ENCODE data around the gene AKR1D1.
"Not testable (repeated sequence)": the region's sequence is repeated elsewhere in the genome, so short reads cannot be mapped to it uniquely, and the experiment has no call there.

Gene AKR1D1

DNA sequence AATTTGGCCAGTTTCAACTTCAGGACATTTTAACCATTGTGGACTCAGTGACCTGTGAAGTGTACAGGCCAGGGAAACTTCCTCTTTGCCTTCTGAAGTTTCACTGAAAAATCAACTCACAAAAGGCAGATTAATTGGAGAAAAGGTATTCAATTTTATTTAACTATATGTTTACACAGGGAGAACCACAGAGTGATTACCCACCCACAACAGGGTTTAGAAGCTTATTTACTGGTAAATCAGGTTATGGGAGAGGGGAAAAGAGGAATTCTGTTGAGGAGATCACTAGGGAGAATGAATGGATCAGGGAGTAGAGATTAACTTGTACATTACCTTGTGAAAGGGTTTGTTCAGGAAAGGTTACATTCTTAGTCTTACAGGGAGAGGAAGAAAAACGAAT lies 1.7 kb upstream of the AKR1D1 start:
- no peak for DNase-seq

DNA sequence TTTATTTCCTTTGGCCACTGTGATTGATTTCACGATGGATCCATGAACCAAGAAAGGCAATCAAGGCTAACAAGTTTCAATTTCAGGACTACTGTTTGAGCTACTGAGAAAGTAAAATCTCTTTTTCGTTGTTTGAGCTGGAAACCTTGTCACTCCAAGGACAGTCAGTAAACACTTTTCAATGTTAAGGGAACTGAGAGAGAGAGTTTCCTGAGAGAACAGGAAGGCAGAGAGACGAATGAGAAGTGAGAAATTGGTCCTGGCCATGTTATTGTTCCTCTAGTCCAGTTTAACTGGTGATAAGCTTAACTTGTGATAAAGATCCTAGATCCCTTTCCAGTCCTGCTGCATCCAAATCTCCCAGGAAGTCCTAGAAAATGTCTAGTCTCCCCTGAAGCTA lies 909 bp upstream of the AKR1D1 start:
- no peak for DNase-seq

DNA sequence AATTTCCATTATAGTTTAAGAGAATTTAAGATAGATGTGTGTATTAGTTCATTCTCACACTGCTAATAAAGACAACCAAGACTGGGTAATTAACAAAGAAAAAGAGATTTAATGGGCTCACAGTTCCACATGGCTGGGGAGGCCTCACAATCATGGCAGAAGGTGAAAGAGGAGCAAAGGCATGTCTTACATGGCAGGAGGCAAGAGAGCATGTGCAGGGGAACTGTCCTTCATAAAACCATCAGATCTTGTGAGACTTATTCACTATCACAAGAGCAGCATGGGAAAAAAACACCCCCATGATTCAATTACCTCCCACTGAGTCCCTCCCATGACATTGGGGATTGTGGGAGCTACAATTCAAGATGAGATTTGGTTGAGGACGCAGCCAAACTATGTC lies 473 bp upstream of the AKR1D1 start:
- not testable (repeated sequence) for DNase-seq

DNA sequence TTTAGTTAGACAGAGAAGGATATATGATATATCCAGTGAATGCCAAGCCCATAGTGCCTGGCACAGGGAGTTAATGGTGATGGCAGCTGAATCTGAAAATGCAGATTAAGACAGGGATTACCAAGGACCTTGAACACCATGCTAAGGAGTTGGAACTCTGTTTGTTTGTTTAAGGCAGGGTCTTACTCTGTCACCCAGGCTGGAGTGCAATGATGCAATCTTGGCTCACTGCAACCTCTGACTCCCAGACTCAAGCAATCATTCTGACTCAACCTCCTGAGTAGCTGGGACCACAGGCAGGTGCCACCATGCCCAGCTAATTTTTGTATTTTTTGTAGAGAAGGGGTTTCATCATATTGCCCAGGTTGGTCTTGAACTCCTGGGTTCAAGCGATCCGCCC lies 1.6 kb downstream of the AKR1D1 start:
- no peak for DNase-seq

DNA sequence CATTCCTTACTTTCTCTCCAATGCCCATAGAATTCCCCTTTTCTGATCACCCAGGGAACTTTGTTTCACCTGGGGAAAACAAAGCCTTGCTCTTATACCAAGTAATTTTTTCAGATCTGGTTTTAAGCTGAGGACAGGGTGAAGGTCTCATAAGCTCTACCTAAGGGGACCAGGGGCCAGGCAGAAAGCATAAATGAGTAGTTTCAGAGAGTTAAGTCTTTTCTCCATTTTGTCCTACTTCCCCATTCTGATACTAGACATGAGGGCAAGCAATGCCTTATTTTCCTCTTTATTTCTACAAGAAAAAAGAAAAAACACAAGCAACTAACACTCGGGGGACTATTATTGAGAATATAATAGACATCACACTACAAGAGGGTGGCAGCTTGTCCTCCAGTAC lies 2.9 kb downstream of the AKR1D1 start:
- DNase-seq, result no peak

DNA sequence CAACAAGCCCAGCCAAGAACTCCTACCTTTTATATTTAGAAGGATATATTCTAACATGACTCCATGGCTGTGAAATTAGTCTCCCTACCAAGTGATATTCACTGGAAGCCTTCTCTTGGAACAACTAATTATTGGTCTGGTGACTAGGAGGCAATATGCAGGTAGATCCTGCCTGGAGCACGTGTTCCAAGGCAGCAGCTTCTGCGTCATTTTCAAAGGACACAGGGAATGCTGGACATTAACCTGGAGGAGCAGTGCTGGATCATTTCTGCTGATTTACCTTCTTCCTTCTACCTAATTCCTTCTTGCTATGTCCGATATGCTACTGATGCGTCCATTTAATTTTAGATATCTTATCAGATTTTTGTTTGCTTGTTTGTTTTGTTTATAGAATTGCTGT lies 5.6 kb downstream of the AKR1D1 start:
- no peak for DNase-seq

DNA sequence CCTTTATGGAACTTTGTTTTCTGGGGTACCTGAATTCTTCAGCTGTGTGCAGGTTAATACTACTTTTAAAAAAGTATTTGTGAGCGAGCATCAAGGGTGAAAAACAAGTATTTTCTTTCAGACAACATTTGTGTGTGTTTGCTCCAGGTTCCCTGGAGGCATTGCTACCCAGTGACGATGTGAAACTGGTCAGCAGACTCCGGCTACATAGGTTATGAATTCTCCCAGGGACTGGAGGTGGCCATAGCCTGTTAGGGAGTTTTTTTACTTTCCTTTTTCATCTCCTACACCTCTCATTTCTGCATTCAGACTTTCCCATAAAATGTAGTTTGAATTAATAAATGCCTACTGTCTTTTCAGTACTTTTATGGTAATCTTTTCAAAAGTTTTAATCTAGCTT lies 7.6 kb downstream of the AKR1D1 start:
- DNase-seq, result no peak

DNA sequence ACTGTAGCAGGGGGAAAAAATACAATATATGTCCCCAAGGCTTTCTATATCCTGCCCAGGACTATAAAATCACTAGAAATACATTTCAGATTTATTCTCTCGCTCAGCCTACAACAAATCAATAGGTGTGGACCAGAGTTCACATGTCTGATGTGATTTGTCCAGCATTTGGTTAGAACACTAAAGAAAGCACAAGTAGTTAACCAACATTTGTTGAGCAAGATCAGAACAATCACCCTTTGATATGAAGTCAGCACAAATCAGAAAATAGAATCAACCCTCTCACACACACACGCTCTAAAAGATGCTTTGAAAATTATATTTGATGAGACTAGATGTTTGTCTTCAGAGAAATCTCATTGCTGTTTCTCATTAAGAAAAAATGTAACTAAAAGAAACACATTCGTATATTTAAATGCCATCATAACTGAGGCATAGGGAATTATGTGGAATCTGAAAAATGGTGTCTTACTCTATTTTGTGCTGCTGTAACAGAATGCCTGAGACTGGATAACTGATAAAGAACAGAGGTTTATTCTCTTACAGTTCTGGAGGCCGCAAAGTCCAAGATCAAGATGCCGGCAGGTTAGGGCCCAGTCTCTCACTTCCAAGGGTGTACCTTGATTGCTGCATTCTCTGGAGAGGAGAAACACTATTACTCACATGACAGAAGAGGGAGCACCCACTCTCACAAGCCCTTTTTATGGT lies 10.5 kb downstream of the AKR1D1 start:
- no peak for DNase-seq

DNA sequence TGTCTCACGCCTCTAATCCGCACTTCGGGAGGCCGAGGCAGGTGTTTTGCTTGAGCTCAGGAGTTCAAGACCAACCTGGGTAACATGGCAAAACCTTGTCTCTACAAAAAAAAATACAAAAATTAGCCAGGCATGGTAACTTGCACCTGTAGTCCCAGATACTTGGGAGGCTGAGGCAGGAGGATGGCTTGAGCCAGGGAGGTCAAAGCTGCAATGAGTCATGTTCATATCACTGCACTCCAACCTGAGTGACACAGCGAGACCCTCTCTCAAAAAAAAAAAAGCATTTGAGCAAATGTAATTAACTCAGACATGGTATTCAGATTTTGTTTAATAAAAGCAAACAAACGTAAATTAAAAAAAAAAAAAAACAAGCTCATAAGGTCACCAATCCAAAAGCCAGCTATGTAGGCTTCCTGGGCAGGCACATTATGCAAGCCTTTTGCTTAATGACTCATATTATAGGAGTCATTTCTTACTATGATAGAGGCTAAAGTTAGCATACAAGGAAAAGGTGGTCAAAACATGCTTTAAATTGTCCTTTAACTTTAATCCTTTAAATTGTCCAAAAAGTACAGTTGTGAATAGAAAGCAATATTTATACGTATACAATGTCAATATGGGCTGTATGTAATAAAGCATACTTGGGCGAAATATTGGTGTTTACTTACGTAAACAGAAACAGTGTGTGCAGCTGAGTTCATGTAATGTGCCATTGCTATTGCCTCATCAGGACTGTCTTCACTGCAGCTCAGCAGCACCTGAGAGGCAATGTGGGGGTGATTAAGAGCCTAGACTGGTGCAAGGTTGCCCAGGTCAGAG lies 13.0 kb downstream of the AKR1D1 start:
- no peak for DNase-seq

DNA sequence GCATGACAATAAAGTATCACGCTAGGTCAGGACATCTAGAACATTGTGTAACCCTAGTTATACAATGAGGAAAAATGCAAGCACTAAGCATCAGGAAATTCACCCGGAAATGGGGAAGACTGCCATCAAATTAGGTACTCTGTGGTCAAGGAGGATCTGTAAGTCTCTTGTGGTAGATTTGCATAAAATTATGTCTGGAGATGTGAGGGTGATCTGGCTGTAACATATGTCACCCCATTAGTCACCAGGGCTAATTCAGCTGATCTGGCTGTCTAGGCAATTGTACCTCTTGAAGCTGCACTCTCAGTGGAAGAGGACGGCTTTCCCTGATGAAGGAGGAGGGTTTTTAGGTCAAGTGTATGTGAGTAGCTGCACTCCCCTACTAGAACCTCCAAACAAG lies 14.8 kb downstream of the AKR1D1 start:
- no peak for DNase-seq

DNA sequence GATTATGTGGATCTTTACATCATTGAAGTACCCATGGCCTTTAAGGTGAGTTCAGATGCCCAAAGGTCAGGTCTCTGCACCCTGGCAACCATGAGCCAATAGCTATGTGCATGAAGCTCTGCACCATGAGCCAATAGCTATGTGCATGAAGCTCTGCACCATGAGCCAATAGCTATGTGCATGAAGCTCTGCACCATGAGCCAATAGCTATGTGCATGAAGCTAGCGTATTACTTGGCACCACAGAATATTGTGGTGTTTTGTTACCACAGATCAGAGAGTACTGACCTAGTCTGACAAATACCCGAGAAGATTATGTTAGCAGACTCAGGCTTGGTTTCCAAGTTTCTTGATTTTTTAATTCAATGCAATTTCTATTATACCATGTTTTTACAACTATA lies 15.6 kb downstream of the AKR1D1 start:
- not testable (repeated sequence) for DNase-seq

DNA sequence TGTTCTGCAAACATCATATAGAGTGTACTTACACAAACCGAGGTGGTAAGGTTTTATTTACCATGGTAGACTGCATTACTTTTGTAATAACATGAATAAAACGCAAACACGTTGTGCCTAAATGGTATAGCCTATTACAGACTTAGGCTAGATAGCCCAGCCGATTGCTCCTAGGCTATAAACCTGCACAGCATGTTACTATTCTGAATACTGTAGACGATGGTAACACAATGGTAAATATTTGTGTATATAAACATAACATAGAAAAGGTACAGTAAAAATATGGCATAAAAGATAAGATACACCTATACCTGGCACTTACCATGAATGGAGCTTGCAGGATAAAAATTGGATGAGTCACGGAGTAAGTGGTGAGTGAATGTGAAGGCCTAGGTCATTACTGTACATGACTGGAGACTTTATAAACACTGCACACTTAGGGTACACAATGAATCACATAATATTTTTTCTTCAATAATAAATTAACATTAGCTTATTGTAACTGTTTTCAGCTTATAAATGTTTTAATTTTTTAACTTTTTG lies 16.3 kb downstream of the AKR1D1 start:
- DNase-seq, result no peak

DNA sequence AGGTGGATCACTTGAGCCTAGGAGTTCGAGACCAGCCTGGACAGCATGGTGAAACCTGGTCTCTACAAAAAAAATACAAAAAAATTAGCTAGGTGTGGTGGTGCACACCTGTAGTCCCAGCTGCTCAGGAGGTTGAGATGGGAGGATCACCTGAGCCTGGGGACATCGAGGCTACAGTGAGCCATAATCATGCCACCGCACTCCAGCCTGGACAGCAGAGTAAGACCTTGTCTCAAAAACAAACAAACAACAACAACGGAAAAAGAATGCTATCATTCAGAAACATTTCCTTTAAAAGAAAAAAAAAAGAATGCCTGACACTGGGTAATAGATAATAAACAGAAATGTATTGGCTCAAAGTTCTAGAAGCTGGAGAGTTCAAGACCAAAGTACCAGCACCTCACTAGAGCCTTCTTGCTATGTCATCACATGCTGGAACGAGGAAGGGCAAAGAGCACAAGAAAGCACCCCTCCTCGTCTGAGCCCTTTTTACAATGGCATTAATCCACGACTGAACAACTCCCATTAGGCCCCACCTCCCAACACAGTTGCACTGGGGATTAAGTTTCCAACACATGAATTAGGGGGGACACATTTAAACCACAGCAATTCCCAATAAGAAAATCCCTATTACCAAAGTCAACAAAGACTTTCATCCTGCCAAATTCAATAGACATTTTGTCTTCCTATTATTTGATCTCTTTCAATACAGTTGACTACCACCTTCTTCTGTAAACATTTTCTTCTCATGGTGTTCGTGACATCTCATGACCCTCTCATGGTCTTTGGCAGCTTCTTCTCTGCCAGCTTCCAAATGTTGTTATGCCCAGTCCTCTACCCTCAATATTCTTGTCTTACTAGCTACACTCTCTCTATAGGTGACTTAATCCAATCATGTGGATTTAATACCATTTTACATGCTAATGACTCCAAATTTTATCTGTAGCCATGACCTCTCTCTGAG lies 20.0 kb downstream of the AKR1D1 start:
- DNase-seq, result no peak

DNA sequence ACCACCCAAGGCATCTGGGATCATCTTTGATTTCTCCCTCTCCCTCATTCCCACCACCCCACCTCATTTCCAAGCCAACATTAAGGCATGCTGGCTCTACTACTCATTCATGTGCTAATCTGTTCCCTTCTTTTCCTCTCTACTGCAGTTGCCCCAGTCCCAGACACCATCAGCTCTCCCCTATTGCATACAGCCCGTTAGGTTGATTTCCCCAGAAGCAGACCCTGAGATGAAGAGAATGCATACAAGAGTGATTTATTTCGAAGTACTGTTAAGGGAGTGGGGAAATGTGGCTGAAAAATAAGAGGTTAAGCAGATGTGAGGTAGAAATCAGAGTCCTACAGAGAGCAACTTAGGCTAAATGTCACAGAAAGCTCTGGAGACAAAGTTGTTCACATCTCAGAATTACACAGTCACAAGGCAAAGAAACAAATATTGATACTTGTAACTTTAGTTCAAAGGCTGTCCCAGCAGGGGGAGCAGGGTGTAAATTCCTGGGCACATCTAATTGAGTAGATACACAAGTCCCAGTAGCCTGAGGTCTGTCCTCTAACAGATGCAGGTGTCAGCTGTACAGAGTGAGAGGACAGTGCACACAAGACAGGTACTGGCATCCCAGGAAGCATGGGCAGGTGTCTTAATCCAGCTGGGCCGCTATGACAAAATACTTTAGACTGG lies 20.9 kb downstream of the AKR1D1 start:
- DNase-seq, result peak; percentile 70

DNA sequence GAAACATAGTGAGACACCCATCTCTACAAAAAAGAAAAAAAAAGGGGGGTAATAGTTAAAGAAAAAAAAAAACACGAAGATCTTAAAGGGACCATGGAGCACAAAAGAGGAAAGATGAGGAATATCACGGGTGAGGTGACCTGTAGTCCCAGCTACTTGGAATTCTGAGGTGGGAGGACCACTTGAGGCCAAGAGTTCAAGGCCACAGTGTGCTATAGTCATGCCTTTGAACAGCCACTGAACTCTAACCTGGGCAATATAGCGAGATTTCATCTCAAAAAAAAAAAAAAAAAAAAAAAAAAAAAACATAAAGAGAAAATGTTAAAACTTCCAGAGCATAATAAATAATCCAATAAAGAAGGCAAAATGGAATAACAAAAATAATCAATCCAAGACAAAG lies 23.6 kb downstream of the AKR1D1 start:
- no peak for DNase-seq

DNA sequence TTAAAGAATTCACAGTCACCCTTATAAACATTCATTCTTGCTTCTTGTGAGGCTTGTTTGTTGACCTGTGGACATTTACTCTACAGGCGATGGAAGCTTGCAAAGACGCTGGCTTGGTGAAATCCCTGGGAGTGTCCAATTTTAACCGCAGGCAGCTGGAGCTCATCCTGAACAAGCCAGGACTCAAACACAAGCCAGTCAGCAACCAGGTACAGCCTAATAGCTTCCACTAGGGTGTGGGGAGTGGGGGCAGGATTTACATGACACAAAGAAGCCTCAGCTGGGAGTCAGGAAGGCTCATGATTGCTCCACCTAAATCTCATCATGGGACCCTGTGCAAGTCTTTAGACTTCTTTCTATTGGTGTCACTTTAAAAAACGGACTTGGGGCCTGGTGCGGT lies 29.0 kb downstream of the AKR1D1 start:
- no peak for DNase-seq

DNA sequence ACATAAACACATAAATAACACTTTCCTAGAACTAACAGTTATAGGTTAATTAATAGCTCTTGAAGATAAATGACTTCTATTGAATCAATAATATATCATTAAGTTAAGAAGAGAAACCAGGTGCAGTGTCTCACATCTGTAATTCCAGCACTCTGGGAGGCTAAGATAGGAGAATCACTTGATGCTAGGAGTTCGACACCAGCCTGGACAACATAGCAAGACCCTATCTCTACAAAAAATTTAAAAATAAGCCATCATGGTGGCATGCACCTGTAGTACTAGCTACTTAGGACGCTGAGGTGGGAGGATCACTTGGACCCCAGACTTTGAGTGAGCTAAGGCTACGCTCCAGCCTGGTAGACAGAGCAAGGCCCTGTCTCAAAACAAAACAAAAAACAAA lies 38.8 kb downstream of the AKR1D1 start:
- DNase-seq, result no peak

DNA sequence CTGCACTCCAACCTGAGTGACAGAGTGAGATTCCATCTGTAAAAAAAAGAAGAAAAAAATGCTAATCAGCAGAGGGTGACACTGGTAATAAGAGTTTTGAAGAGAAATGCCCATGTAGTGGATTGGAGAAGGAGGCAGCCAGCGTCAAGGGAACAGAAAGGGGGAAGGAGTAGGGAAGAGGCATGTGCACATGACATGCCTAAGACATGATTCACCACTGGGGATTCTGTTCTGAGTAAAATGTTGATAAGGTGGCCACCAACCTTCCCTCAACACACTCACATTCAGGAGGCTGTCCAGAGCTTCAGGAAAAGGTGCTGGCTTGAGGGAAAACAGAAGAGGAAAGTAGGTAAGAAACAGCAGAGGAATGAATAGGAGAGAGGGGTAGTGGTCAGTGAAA lies 39.9 kb downstream of the AKR1D1 start:
- no peak for DNase-seq

DNA sequence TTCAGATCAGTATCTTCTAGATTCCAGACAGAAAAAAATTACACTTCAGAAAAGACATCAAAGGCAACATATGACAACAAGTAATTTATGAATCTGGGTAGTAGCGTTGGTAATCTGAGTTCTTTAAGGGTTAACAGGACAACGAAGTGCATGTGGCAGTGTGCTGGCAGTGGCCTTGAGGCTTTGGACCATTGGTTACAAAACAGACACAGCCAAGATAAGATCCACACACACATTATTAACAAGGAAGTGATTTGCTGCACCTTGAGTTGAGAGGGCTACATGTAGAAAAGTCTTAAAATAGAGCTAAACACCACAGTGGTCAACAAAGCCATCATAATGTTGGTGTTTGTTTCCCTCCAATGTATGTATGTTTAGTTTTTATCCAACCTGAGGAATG lies 40.6 kb downstream of the AKR1D1 start:
- DNase-seq, result no peak

DNA sequence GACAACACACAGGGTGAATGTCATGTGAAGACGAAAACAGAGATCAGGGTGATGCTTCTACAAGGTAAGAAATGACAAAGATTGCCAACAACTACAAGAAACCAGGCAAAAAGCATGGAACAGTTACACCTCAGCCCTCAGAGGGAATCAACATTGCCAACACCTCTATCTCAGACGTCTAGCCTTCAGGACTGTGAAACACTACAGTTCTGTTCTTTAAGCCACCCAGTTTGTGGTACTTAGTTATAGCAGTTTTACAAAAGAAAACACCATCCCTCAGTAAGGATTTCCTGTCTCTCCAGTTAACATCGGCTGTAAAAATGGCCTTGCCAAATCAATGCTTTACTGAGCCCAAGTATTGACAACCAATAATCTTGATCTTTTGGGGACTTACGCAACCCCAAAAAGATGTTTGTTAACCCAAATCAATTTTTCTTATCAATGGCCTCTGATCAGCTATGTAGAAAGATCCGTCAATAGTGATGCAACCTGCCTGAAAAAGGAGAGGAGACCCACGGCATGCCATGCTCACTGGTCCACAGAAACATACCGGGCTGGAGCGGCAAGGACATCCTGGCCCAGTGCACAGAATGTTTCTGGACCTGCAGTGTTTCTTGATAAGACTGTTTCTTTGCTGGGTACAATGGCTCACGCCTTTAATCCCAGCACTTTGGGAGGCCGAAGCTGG lies 44.0 kb downstream of the AKR1D1 start:
- DNase-seq, result no peak

DNA sequence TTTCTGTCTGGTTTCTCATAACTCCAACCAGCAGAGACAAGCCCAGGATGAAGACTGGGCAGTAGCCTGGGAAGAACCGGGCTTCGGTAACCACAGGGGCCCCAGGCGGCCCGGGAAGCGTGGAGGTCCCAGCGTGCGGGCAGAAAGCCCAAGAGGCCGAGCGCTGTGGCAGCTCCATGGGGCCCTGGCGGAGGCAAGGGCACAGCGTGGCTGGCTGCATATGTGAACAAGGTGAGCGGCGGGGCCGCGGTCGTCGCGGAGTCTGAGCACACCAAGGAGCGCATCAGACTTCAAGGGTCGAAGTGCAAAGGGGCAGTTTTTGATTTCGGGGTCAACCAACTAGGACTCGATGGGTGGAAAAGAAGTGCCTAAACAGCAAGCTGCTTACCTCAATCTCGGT lies 45.9 kb downstream of the AKR1D1 start:
- no peak for DNase-seq

DNA sequence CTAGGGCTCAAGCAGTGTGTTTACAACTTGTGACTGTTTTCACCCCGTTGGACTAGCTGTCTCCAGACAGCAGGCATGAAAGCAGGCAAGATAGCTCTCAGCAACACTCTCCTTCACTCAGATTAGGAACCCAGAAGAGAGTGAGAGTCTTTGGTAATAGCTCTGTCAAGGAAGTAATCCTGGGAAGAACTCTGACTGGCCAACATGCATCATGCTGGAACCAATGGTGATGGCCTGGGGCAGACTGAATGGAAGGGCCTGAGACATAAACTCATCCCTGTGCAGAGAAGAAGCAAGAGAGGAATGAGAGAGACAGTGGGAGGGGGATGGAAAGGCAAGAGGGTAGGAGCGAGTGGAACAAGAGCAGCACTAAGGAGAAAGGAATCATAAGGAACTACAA lies 48.9 kb downstream of the AKR1D1 start:
- no peak for DNase-seq

Measured in hematopoietic multipotent progenitor cell treated with erythropoietin and hydrocortisone succinate and interleukin-3 and kit ligand, for 6 days (in vitro differentiated cells).